Measurements from ENCODE around the gene CRYBG3.

DNA sequence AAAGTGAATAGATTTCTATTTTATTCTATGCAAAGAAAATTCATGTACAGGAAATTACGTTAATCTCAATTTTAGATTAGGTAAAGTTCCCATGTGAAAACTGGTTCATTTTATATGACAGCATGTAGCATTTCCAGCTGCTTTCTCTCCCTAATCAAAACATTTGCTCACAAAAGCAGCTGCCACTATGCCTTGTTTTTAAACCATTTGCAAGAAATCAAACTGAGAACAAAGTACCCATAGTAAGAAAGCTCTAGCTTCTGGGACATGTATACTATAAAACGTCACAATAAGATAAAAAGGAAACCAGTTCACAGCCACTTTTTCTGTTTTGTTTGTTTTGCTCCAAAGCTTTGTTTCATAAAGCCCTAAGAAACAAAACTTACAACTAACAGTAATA lies 5.0 kb upstream of the CRYBG3 start:
- no peak for TF ChIP-seq YY1 (tag by site-specific recombination; IDR thresholded peaks at IDR 0.05)
- TF ChIP-seq CTCF (tag by site-specific recombination; IDR thresholded peaks at IDR 0.05), result no peak
- no peak for TF ChIP-seq ZNF274 (IDR thresholded peaks at IDR 0.05; ENCODE audit: low read length)
- TF ChIP-seq ZNF274 (tag by site-specific recombination; IDR thresholded peaks at IDR 0.05; ENCODE audit: borderline replicate concordance), result no peak
- no peak for TF ChIP-seq ZBTB48 (tag by site-specific recombination; IDR thresholded peaks at IDR 0.05)
